Fibroblast of the aortic adventitia (primary cell): ENCODE results near the gene PAM. TPM values are rescaled to one million over a fixed set of nuclear protein-coding genes. Genes with fewer than 3 reads are reported as not detected.

Source experiments
- DNase-seq: peaks from one replicate; pipeline ENCODE4 v3.0.0-alpha.2; 2010; ENCODE audit warnings: low read depth
- H3K4me3 ChIP-seq: 2 replicates; pipeline ENCODE4 v1.5.1; 2011; ENCODE audit warnings: low read depth, mild to moderate bottlenecking, control low read depth, low read length, moderate library complexity
- total RNA-seq: library from RNA; depleted of rRNA; stranded (reverse); fragments of >200 nt; gene quantifications from 2 replicates; pipeline ENCODE4 v1.2.3, GENCODE V29; 2012; ENCODE audit warnings: low replicate concordance
- TF ChIP-seq, protein P1 (sequence below): IDR thresholded peaks from 2 replicates; pipeline ENCODE4 v1.5.1; 2011; ENCODE audit warnings: mild to moderate bottlenecking, low read length, control low read depth, inconsistent platforms; ENCODE audit not compliant: insufficient read depth

PAM gene
- total RNA-seq, 1 donor: 528 TPM

- no peak for DNase-seq
- H3K4me3 ChIP-seq: no peak overlapping the region
- TF ChIP-seq, protein P1, sequence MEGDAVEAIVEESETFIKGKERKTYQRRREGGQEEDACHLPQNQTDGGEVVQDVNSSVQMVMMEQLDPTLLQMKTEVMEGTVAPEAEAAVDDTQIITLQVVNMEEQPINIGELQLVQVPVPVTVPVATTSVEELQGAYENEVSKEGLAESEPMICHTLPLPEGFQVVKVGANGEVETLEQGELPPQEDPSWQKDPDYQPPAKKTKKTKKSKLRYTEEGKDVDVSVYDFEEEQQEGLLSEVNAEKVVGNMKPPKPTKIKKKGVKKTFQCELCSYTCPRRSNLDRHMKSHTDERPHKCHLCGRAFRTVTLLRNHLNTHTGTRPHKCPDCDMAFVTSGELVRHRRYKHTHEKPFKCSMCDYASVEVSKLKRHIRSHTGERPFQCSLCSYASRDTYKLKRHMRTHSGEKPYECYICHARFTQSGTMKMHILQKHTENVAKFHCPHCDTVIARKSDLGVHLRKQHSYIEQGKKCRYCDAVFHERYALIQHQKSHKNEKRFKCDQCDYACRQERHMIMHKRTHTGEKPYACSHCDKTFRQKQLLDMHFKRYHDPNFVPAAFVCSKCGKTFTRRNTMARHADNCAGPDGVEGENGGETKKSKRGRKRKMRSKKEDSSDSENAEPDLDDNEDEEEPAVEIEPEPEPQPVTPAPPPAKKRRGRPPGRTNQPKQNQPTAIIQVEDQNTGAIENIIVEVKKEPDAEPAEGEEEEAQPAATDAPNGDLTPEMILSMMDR: no peak
Measured at GRCh38 chr5:102893942-102894341, 138.8 kb downstream of the PAM start.

DNA sequence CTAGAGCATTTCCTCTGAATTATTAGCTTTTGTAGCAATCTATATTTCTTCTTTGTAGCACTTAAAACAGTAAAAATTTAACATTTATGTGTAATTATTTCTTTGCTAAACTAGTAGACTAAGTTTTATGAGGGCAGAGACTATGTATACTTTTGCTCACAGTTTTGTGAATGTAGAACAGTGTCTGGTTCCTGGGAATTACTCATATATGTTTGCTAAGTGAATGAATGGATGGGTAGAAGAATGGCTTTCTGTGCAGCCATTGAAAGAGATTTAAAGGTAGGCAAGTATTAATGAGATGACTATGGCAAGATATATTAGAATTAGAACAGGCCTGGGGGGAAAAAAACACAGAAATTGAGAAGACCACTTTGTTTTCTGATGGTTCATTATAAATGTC is 140.1 kb downstream of the PAM start:
- no peak for DNase-seq

GRCh38 chr5:102895976-102896375 is 140.9 kb downstream of the PAM start:
- H3K4me3 ChIP-seq: no peak overlapping the region
- DNase-seq: no peak
- TF ChIP-seq, protein P1: no peak

More for the DNA sequence above, 140.1 kb downstream of the PAM start:
- TF ChIP-seq, protein P1: no peak
- no peak overlapping the region for H3K4me3 ChIP-seq

GRCh38 chr5:102901424-102902134 is 146.5 kb downstream of the PAM start:
- TF ChIP-seq, protein P1: no peak
- DNase-seq: no peak
- H3K4me3 ChIP-seq: no peak overlapping the region

- TF ChIP-seq, protein P1: no peak
- no peak overlapping the region for H3K4me3 ChIP-seq
- DNase-seq: no peak
Measured at GRCh38 chr5:102902135-102902448, 147.0 kb downstream of the PAM start.

DNA sequence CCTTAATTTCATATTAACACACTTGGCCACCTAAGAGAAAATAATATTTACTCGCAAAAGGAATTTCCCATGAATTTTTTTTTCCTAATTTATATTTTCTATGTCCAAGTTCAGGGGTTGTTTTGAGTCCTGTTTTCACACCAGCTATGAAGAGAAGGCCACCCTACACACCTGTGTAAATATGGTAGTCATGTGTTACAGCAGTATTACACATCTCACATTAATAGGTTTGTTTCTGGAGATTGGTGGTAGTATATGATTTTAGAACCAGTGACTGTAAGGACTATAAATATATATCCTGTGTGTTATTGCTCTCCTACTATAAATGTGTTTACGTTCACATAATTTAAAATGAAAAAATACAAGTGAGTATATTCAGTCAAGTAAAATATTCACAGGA is 147.5 kb downstream of the PAM start:
- TF ChIP-seq, protein P1: no peak
- no peak overlapping the region for H3K4me3 ChIP-seq
- no peak for DNase-seq
